HG03139 (cell line): ENCODE measurements around the gene TM6SF1.
"Not testable (repeated sequence)": the region's sequence is repeated elsewhere in the genome, so short reads cannot be mapped to it uniquely, and the experiment has no call there.

Source experiments
- ATAC-seq: cut with Tn5 transposase; IDR thresholded peaks from one replicate; pipeline ENCODE4 v1.9.1; 2021; ENCODE audit not compliant: unreplicated experiment

The TM6SF1 gene

DNA sequence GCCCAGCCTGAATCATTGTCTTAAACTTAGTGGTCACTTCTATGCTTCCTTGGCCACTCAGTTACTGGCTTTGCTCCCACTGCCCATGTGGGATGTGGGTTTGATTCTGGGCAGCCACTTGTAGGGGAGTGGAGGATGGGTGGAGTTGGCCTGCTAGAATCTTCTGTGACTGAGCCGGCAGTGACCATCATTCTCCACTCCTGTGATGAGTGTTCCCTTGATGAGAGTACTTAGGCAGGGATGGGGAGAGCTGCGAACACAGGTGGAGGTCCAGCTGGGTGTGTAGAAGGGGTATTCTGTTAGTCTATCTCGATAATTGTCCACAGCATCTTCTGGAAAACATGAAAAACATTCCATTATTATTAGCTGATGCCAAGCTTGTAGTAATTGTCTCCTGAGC, 8.0 kb downstream of the TM6SF1 start:
- ATAC-seq: no peak

GRCh38 chr15:83115831-83116565, 8.6 kb downstream of the TM6SF1 start:
- ATAC-seq: peak; percentile 54

GRCh38 chr15:83118291-83118827, 10.9 kb downstream of the TM6SF1 start:
- ATAC-seq: no peak

GRCh38 chr15:83118968-83119367, 11.5 kb downstream of the TM6SF1 start:
- ATAC-seq: no peak

DNA sequence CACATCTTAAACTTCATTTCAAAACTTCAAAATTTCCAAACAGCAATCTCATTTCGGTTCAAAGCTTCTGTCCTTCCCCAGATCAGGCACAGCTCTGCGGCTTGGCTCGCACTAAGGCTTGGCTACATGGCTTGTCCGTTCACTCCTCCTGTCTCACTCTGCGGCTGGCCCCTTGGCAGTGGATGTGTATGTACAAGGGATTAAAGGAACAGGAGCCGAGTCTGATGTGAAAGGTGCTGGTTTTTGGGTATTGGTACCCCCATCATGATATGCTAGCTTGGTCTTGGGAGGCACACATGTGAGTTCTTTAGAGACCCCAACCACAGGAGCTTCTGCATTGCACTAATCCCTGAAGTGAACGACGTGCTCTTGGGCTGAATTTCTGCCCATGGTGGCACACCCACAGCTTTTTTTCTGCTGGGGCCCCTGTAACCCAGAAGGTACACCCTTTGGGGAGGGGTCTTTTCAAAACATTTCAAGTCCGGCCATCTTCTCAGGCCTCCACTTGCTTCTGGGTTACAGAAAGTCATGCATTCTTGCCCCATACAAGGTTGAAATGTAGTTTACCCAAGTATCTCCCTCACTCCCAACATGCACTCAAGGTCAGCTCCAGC, 12.6 kb downstream of the TM6SF1 start:
- ATAC-seq: no peak

- no peak for ATAC-seq
These were observed 16.1 kb downstream of the TM6SF1 start for GRCh38 chr15:83123529-83123928.

GRCh38 chr15:83127547-83128150, 20.2 kb downstream of the TM6SF1 start:
- ATAC-seq: no peak

DNA sequence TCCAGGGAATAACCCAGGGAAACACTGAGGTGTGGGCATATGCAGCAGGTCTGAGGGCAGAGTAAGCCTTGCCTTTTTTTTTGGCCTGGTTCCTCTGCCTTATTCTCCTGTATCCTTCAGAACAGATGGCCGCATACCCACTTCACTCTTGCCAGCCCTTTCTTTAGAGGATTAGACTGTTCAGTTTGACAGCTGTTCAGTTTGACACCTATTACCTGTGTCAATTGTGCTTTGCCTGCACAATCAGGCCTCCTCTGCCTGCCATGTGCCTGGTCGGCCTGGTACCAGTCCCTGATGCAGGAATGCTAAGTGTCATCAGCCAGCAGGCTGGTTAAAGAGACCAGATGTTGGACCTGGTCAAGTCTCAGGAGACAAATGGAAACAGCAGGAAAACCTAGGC, 22.3 kb downstream of the TM6SF1 start:
- no peak for ATAC-seq

DNA sequence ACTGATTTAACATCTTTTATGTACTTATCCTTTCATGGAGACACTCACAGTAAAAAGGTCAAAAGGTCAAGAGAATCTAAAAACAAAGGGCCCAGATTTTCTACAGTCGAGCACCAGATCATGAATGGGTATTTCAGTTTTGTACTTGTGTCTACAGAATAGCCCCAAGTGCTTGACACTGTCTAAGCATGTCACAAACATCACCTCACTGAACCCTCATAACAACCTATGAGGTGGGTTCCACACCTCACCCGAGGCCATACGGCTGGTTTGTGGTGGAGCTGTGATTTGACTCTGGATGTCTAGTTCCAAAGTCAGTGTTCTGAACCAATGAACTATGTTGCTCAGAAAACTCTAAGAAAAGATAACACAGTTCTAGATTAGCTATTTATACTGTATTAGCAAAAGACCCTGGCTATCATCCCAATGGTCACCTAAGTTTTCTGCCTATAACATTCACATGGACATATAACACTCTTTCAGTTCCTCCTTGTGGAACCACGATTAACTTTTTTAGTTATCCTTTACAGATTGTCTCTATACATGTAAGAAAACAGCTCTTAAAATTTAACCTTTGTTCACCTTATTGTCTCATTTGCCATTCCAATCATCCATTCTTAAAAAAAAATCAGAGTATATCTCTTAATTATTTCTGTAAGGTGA, 25.5 kb downstream of the TM6SF1 start:
- ATAC-seq: no peak

- not testable (repeated sequence) for ATAC-seq
These were observed 34.7 kb downstream of the TM6SF1 start for GRCh38 chr15:83142151-83142550.

GRCh38 chr15:83144771-83145170, 37.3 kb downstream of the TM6SF1 start:
- ATAC-seq: no peak

- ATAC-seq: no peak
These were observed 45.8 kb downstream of the TM6SF1 start for GRCh38 chr15:83153288-83153687.

GRCh38 chr15:83155942-83156341, 48.5 kb downstream of the TM6SF1 start:
- no peak for ATAC-seq

DNA sequence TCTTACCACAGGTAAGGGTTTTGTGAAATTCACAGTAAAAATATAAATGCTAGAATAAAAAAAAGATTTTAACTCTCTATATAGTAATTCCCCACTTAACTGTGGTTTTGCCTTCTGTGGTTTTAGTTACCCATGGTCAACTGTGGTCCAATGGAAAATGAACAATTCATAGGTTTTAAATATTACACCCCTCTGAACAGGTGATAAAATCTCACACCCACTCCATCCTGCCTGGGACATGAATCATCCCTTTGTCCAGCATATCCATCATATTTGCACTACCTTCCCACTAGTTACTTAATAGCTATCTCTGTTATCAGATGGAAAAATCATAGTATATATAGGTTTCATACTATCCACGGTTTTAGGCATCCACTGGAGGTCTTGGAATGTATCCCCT, 50.9 kb downstream of the TM6SF1 start:
- no peak for ATAC-seq

GRCh38 chr15:83160741-83161140, 53.3 kb downstream of the TM6SF1 start:
- no peak for ATAC-seq

DNA sequence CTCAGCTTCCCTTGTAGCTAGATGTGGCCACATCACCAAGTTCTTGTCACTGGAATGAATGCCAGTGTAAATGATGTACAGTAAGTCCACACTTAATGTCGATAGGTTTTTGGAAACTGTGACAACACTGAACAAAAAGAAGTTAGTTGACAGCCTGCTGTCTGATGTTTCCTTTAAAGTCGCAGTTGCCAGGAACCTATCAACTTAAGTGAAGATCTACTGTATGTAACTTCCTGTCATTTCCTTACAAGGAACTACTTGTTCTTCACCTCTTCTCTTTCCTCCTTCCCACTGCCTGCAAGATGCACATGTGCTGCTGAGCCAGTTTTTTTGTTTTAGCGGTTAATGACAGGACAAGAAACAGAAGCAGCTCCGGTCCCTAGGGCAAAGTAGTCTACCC, 55.6 kb downstream of the TM6SF1 start:
- ATAC-seq: no peak

- ATAC-seq: no peak
These were observed 56.8 kb downstream of the TM6SF1 start for GRCh38 chr15:83164111-83164770.

DNA sequence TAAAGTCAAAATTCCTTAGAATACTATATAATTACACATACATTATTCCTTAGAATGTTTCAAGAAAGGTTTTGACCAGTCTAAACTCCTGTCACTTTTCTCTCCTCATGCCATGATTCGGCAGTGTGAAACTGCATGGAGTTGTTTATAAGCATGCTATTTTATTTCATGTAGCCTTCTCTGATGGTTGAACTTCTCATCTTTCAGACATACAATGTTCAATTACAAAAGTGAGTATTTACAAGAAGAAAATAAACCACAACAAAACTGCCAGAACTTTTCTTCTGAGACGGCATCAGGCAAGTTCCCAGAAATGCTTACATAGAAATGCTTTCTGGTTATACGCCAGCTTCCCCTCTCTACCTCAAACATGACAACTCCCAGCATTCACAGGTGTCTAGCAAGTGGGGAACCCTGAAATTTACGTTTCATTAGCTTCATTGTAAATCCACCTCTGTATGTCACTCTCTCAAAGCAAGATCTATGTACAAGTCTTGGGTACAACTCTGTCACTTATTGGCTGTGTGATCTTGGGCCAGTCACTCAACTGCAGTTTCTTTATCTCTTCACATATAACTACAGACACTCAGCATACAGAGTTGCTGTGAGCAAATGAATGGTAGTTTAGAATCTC, 57.4 kb downstream of the TM6SF1 start:
- no peak for ATAC-seq

- ATAC-seq: no peak
These were observed 58.8 kb downstream of the TM6SF1 start for GRCh38 chr15:83166218-83166617.

- ATAC-seq: no peak
These were observed 59.4 kb downstream of the TM6SF1 start for GRCh38 chr15:83166830-83167229.

GRCh38 chr15:83169576-83169975, 62.1 kb downstream of the TM6SF1 start:
- ATAC-seq: not testable (repeated sequence)
